Activated T-cell treated with anti-CD3 and anti-CD28 coated beads, Interleukin-2, amount 50 U/mL, for 72 hours (primary cell): ENCODE data around the gene S100A14. TPM values are rescaled to one million over a fixed set of nuclear protein-coding genes. Genes with fewer than 3 reads are reported as not detected.
A peak's percentile ranks its signal among the peaks of the same experiment; 100 is the strongest.
"Not testable (repeated sequence)": the region's sequence is repeated elsewhere in the genome, so short reads cannot be mapped to it uniquely, and the experiment has no call there.

Experiments
- ATAC-seq, 2 donors: fragments of 150-1000 bp; cut with Tn5 transposase; replicated peaks in 1 of 2; 2 replicates each; pipeline ENCODE4 v1.10.0; 2021; ENCODE audit warnings: moderate library complexity in 2 of 2, mild to moderate bottlenecking in 1 of 2
- DNase-seq, 2 donors: peaks; one replicate each; pipeline ENCODE4 v3.0.0; 2021 to 2022; ENCODE audit warnings: mixed read lengths in 1 of 2
- H3K27ac Mint-ChIP-seq: one replicate; pipeline ENCODE4 v1.8.0; 2022; ENCODE audit warnings: mild to moderate bottlenecking, moderate library complexity, mixed read lengths
- H3K27me3 Mint-ChIP-seq: one replicate; pipeline ENCODE4 v1.8.0; 2022; ENCODE audit warnings: low read depth, mixed read lengths
- H3K36me3 Mint-ChIP-seq, 2 donors: one replicate each; pipeline ENCODE4 v1.8.0; 2022; ENCODE audit warnings: mixed read lengths in 2 of 2, mild to moderate bottlenecking in 1 of 2; ENCODE audit not compliant: insufficient read depth in 2 of 2
- H3K4me1 Mint-ChIP-seq: one replicate; pipeline ENCODE4 v1.8.0; 2022; ENCODE audit warnings: low read depth, mixed read lengths
- H3K4me3 Mint-ChIP-seq, 2 donors: one replicate each; pipeline ENCODE4 v1.8.0; 2022; ENCODE audit warnings: mild to moderate bottlenecking in 2 of 2, mixed read lengths in 2 of 2, moderate library complexity in 2 of 2
- H3K9me3 Mint-ChIP-seq, 2 donors: one replicate each; pipeline ENCODE4 v1.8.0; 2022; ENCODE audit warnings: mixed read lengths in 2 of 2
- total RNA-seq, 2 donors: library from RNA; stranded (reverse); gene quantifications; one replicate each; pipeline ENCODE4 v1.2.3, GENCODE V29; 2022

S100A14 gene
- total RNA-seq, 2 donors from 2014 or later, result 0.26 to 1.4 TPM

- no peaks in the 10 kb centered on the region for H3K36me3 Mint-ChIP-seq
- no peaks in the 10 kb centered on the region for H3K27me3 Mint-ChIP-seq
- no peak overlapping the region for H3K4me3 Mint-ChIP-seq
- no peaks in the 10 kb centered on the region for H3K4me1 Mint-ChIP-seq
- no peak overlapping the region for H3K27ac Mint-ChIP-seq
- ATAC-seq (no peak), DNase-seq (no peak)
- no peaks in the 10 kb centered on the region for H3K9me3 Mint-ChIP-seq
Measured at GRCh38 chr1:153608742-153609584, 7.2 kb downstream of the S100A14 start.

GRCh38 chr1:153608089-153608682, 7.9 kb downstream of the S100A14 start:
- DNase-seq (no peak), ATAC-seq (no peak)
- H3K27me3 Mint-ChIP-seq, result no peaks in the 10 kb centered on the region
- H3K4me3 Mint-ChIP-seq, result no peak overlapping the region
- H3K4me1 Mint-ChIP-seq, result no peaks in the 10 kb centered on the region
- no peak overlapping the region for H3K27ac Mint-ChIP-seq
- H3K9me3 Mint-ChIP-seq, result no peaks in the 10 kb centered on the region
- H3K36me3 Mint-ChIP-seq, result no peaks in the 10 kb centered on the region

GRCh38 chr1:153607381-153607780, 8.7 kb downstream of the S100A14 start:
- DNase-seq (no peak), ATAC-seq (no peak)
- H3K4me1 Mint-ChIP-seq, result no peaks in the 10 kb centered on the region
- H3K27me3 Mint-ChIP-seq, result no peaks in the 10 kb centered on the region
- H3K27ac Mint-ChIP-seq, result no peak overlapping the region
- no peak overlapping the region for H3K4me3 Mint-ChIP-seq
- H3K36me3 Mint-ChIP-seq, result no peaks in the 10 kb centered on the region
- no peaks in the 10 kb centered on the region for H3K9me3 Mint-ChIP-seq

GRCh38 chr1:153606194-153606593, 9.9 kb downstream of the S100A14 start:
- no peak overlapping the region for H3K27ac Mint-ChIP-seq

GRCh38 chr1:153602749-153603148, 13.4 kb downstream of the S100A14 start:
- peaks cover 13% of the 10 kb centered on the region for H3K4me1 Mint-ChIP-seq
- no peaks in the 10 kb centered on the region for H3K36me3 Mint-ChIP-seq
- ATAC-seq (no peak), DNase-seq (no peak)
- H3K27me3 Mint-ChIP-seq, result no peaks in the 10 kb centered on the region
- H3K27ac Mint-ChIP-seq, result no peak overlapping the region
- no peaks in the 10 kb centered on the region for H3K9me3 Mint-ChIP-seq
- no peak overlapping the region for H3K4me3 Mint-ChIP-seq

More at GRCh38 chr1:153606194-153606593, 9.9 kb downstream of the S100A14 start:
- H3K4me3 Mint-ChIP-seq, result no peak overlapping the region
- no peaks in the 10 kb centered on the region for H3K36me3 Mint-ChIP-seq
- no peaks in the 10 kb centered on the region for H3K27me3 Mint-ChIP-seq
- no peak for ATAC-seq
- no peaks in the 10 kb centered on the region for H3K4me1 Mint-ChIP-seq
- DNase-seq, result no peak
- H3K9me3 Mint-ChIP-seq, result no peaks in the 10 kb centered on the region

- Mint-ChIP-seq H3K36me3 (no peaks in the 10 kb centered on the region), H3K27me3 (no peaks in the 10 kb centered on the region), H3K4me1 (peaks cover 24% of the 10 kb centered on the region), H3K4me3 (no peak overlapping the region), H3K9me3 (no peaks in the 10 kb centered on the region), H3K27ac (no peak overlapping the region)
- DNase-seq, result no peak
- ATAC-seq, result no peak
Measured at GRCh38 chr1:153599847-153600246, 16.3 kb downstream of the S100A14 start.

- Mint-ChIP-seq H3K4me3 (peak overlapping the region; percentile 20 to 41), H3K36me3 (no peaks in the 10 kb centered on the region), H3K4me1 (peaks cover 24% of the 10 kb centered on the region), H3K27ac (peak overlapping the region; percentile 23), H3K27me3 (no peaks in the 10 kb centered on the region), H3K9me3 (no peaks in the 10 kb centered on the region)
- DNase-seq (peak; percentile 14 to 32), ATAC-seq (peak; percentile 67 to 74)
Measured at GRCh38 chr1:153598309-153599172, 17.6 kb downstream of the S100A14 start.

GRCh38 chr1:153597206-153597605, 18.9 kb downstream of the S100A14 start:
- no peaks in the 10 kb centered on the region for H3K36me3 Mint-ChIP-seq
- H3K27me3 Mint-ChIP-seq, result no peaks in the 10 kb centered on the region
- H3K27ac Mint-ChIP-seq, result peak overlapping the region; percentile 70
- no peaks in the 10 kb centered on the region for H3K9me3 Mint-ChIP-seq
- peaks cover 24% of the 10 kb centered on the region for H3K4me1 Mint-ChIP-seq
- ATAC-seq (peak; percentile 97 to 99), DNase-seq (peak; percentile 33 to 38)
- peak overlapping the region; percentile 35 to 51 for H3K4me3 Mint-ChIP-seq

GRCh38 chr1:153592748-153593147, 23.4 kb downstream of the S100A14 start:
- Mint-ChIP-seq H3K4me3 (no peak overlapping the region), H3K9me3 (no peaks in the 10 kb centered on the region), H3K27ac (no peak overlapping the region), H3K27me3 (no peaks in the 10 kb centered on the region), H3K36me3 (no peaks in the 10 kb centered on the region), H3K4me1 (peaks cover 11% of the 10 kb centered on the region)
- ATAC-seq (no peak), DNase-seq (no peak)

- H3K9me3 Mint-ChIP-seq, result no peaks in the 10 kb centered on the region
- H3K4me3 Mint-ChIP-seq, result no peak overlapping the region
- ATAC-seq, result no peak
- no peaks in the 10 kb centered on the region for H3K4me1 Mint-ChIP-seq
- H3K36me3 Mint-ChIP-seq, result no peaks in the 10 kb centered on the region
- peak overlapping the region; percentile 2 for H3K27ac Mint-ChIP-seq
- H3K27me3 Mint-ChIP-seq, result peaks cover 7% of the 10 kb centered on the region
- DNase-seq, result no peak
Measured at GRCh38 chr1:153588482-153588881, 27.6 kb downstream of the S100A14 start.

GRCh38 chr1:153588033-153588432, 28.1 kb downstream of the S100A14 start:
- H3K4me3 Mint-ChIP-seq, H3K27me3 Mint-ChIP-seq, H3K27ac Mint-ChIP-seq, H3K36me3 Mint-ChIP-seq, ATAC-seq, H3K4me1 Mint-ChIP-seq, H3K9me3 Mint-ChIP-seq, DNase-seq: not testable (repeated sequence)

- ATAC-seq (no peak), DNase-seq (no peak)
- Mint-ChIP-seq H3K4me1 (no peaks in the 10 kb centered on the region), H3K27me3 (peaks cover 7% of the 10 kb centered on the region), H3K4me3 (no peak overlapping the region), H3K9me3 (no peaks in the 10 kb centered on the region), H3K36me3 (no peaks in the 10 kb centered on the region), H3K27ac (no peak overlapping the region)
Measured at GRCh38 chr1:153587314-153587713, 28.8 kb downstream of the S100A14 start.

- no peak for DNase-seq
- Mint-ChIP-seq H3K36me3 (no peaks in the 10 kb centered on the region), H3K4me1 (no peaks in the 10 kb centered on the region), H3K4me3 (no peak overlapping the region), H3K27ac (no peak overlapping the region), H3K27me3 (peaks cover 7% of the 10 kb centered on the region), H3K9me3 (no peaks in the 10 kb centered on the region)
- no peak for ATAC-seq
Measured at GRCh38 chr1:153586347-153586746, 29.8 kb downstream of the S100A14 start.
